NCI-H1436 (cell line): ENCODE measurements around the gene MAG.

Source experiments
- DNase-seq: peaks from one replicate; lab custom pipeline; 2025; lab: John Stamatoyannopoulos, UW

Gene MAG

GRCh38 chr19:35291916-35292315 is at the start of gene MAG:
TSS of gene MAG (plus strand) at chr19:35292161. CDS start at chr19:35295409, 3,248 bp downstream.
- no peak for DNase-seq

- no peak for DNase-seq
Measured at GRCh38 chr19:35246466-35247092, 45.4 kb upstream of the MAG start.

DNA sequence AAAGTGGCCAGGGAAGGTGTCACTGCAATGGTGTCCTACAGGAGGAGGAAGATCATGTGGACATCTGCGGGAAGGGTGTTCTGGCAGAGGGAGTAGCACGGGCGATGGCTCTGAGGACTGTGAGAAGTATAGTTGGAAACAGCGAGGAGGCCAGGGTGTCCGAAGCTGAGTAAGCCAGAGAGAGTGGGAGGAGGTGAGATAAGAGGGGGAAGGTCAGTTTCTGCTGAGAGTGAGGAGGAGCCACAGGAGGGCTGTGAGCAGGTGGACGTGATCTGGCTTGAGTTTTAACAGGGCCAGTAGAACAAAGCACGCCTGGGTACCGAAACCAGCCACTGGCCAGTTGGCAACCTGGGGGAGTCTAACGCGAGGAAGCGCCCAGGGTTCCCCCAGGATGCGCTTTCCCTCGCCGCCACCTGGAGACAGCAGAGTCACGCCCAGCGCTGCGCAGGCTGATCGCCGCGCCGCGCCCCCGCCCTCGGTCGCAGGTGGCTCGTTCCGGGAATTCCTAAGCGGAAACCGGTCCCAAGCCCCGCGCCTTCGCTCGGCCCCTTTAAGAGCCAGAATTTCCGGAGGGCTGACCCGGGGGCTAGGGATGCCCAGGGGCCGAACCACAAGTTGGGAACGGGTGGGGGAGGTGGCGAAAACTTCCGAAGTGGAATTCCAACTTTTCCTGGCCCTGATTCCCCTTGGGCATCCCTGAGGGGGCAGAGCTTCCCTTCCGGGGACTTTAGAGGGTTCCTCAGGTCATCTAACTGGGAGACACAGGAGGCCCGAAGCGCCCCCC is 44.2 kb upstream of the MAG start:
- peak; percentile 77 for DNase-seq

DNA sequence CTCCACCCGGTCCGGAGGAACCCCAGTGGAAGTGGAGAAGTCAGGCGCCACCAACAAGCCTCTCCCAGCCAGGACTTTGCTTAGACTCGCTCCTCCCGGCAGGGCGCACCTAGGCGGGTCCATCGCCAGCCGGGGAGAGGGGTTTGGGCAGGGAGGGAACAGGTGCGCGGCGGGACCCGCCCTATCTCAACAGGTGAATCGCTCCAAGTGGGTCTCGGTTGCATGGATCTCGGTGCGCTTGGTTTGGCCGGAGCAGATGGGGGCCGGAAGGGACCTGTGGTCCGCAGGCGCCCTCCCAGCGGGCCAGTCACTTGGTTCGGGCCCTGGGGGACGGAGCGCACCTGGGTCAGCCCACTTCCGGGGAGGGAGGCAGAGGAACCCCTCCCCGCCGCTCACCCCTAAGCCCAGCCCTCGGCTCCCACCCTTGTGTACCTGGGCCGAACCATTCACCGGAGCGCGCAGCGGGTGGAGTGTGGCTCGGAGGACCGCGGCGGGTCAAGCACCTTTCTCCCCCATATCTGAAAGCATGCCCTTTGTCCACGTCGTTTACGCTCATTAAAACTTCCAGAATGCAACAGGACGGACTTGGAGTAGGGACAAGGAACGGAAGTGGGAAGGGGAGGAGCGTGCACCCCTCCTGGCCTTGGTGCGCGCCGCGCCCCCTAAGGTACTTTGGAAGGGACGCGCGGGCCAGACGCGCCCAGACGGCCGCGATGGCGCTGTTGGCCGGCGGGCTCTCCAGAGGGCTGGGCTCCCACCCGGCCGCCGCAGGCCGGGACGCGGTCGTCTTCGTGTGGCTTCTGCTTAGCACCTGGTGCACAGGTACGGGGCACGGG is 43.4 kb upstream of the MAG start, which contains the start of gene LSR:
LSR (plus strand) TSS at position 693 of the 836 bp plus-strand sequence; CDS start at position 714, 21 bp downstream.
- peak; percentile 92 for DNase-seq

- no peak for DNase-seq
Measured at GRCh38 chr19:35249146-35249847, 42.7 kb upstream of the MAG start.

- no peak for DNase-seq
Measured at GRCh38 chr19:35249848-35250711, 41.9 kb upstream of the MAG start.

- DNase-seq, result no peak
Measured at GRCh38 chr19:35251456-35251855, 40.5 kb upstream of the MAG start.

- no peak for DNase-seq
Measured at GRCh38 chr19:35253316-35254286, 38.4 kb upstream of the MAG start.

- DNase-seq, result no peak
Measured at GRCh38 chr19:35254341-35255297, 37.3 kb upstream of the MAG start.

GRCh38 chr19:35256566-35256965 is 35.4 kb upstream of the MAG start:
- DNase-seq, result no peak

DNA sequence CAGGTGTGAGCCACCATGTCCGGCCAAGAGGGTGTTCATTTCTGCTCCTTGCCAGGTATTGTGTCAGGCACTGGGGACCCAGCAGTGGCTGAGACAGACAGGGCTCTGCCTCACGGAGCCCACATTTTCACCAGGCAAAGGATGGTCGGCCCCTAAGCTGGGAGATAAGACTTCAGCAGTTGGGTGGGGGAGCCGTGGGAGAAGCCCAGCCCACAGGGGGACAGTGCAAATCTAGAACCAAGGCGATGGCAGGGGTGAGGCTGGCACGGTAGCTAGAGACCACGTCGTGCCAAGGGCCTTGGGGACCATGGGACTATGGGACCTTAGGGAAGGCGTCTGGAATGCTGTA is 34.9 kb upstream of the MAG start:
- DNase-seq, result no peak

DNA sequence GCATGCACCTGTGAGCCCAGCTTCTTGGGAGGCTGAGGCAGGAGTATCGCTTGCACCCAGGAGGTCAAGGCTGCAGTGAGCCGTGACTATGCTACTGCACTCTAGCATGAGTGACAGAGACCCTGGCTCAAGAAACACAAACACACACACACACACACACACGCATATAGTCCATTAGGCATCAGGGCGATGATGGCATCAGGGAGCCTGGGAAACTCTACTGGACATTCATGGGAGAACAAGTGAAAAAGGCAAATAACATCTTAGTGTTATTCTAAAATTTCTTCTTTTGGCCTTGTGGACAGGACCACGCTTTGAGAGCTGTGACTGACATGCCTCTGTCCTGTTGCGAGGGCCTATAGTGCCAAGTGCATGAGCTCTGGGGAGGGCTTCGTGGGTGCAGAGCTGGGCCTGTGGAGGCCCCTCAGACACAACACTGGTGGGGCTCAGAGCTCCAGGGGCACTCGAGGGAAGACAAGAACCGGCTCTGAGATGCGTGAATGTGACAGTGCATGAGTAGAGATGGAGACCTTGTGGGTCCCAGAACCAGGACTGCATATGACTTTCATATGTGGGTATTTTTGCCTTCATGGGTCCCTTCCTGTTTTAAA is 31.2 kb upstream of the MAG start:
- DNase-seq, result no peak

DNA sequence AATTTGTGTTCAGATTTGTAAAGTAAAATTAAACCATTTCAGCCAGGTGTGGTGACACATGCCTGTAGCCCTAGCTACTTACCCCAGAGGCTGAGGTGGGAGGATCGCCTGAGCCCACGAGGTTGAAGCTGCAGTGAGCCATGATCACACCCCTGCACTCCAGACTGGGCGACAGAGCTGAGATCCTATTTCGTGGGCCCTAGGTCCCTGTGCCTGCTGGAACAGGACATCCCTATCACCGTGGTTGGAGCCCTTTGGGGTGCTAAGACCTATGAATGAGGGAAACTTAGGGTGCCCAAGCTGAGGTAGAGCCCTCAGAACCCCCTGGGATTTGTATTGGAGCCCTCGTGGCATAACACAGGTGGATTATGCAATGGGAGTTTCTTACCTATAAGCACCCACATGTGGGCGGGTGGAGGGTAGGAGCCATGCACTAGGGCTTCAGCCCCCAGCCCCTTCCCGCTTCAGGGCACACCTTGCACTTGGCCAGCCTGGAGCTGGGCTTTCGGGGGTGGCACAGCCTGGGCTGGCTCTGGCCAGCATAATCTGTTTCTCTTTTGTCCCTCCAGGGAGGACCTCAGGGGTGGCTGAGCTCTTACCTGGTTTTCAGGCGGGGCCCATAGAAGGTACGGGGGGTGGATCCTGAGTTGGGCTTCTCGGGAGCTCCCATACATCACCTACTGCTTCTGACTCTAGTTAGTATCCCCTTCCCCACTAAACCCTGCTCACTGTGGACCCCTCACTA is 30.4 kb upstream of the MAG start:
- no peak for DNase-seq

DNA sequence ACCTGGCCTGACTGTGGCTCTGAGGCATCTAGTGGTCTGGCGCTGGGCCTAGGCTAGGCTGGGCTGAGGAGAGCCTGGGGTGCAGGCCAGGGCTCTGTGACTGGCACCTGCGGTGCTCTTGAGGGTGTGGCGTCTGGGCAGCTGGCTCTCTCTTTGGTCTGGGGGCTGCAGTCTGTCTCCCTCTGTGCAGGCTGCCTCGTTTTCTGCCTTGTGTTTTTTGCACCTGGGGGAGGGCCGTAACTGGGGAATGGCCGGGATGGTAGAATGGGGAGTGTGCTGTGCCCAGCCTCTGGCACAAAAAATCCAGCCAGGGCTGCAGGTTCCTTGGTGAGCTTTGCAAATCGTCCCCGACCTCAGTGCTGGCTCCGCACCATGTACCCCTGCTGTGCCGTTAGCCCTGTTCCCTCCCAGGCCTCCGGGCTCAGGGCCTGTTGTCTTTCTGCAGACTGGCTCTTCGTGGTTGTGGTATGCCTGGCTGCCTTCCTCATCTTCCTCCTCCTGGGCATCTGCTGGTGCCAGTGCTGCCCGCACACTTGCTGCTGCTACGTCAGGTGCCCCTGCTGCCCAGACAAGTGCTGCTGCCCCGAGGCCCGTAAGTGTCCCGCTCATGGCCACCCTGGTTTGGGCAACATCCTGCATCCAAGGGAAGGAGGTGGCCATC is 29.7 kb upstream of the MAG start:
- DNase-seq, result no peak

DNA sequence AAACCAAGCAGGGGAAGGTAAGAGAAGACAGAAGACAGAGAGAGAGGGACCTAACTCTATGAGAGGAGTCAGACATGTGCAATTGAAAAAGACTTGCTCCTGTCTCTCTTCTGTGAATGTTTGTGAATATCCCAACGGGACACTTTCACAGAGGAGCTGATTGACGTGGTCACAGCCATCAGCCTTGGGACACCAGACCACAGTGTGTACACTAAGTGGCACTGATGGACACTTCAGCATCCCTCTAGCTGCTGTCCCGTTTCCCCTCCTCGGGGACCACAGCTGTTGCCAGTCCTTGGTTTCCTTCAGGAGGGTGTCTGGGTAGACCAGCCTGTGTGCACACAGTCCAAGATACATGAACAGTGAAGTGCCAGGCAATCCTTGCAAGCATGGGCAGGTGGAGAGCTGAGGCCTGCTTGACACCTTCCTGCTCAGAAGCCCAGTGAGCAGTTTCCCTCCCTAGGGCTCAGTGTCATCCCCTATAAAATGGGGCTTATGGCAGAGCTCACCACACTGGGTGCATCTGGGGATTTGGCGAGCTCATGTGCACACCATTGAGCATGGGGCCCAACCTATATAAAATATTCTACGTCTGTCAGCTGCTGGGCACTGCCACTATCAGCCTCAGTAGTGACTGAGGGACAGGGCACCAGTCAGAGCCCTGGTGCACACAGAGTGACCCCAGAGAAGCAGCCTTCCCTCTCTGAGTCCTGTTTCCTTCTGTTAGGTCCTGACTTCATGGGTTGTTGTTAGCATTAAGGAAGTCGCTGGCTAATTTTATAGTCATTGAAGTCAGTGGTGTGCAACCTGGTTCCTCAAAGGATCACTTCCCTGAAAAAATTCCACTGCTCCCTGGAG is 27.5 kb upstream of the MAG start:
- DNase-seq, result no peak
